ENCODE data around the gene SCARB1.

The SCARB1 gene

GRCh38 chr12:124744659-124745464 lies 118.8 kb downstream of the SCARB1 start:
- no peak overlapping the region for H3K9ac ChIP-seq (ENCODE audit: low read depth, low read length)
- no peaks in the 10 kb centered on the region for H3K9me3 ChIP-seq (ENCODE audit: control insufficient read depth, insufficient read depth, low read length)
- H3K36me3 ChIP-seq (ENCODE audit: control insufficient read depth, insufficient read depth, low read length), result no peaks in the 10 kb centered on the region
- H3K27me3 ChIP-seq (ENCODE audit: control insufficient read depth, insufficient read depth, low read length), result no peaks in the 10 kb centered on the region
- H3K4me3 ChIP-seq (ENCODE audit: low read depth, low read length), result no peak overlapping the region
- H3K27ac ChIP-seq (ENCODE audit: low read depth, low read length), result peak overlapping the region; percentile 81
- H3K4me1 ChIP-seq (ENCODE audit: control insufficient read depth, insufficient read depth, low read length), result peaks cover 8% of the 10 kb centered on the region; the same call in 1 of the 2 replicates

GRCh38 chr12:124744273-124744640 lies 119.4 kb downstream of the SCARB1 start:
- no peak overlapping the region for H3K27ac ChIP-seq (ENCODE audit: low read depth, low read length)
- H3K9me3 ChIP-seq (ENCODE audit: control insufficient read depth, insufficient read depth, low read length), result no peaks in the 10 kb centered on the region

GRCh38 chr12:124743479-124744272 lies 120.0 kb downstream of the SCARB1 start:
- Histone ChIP-seq H3K4me3 (ENCODE audit: low read depth, low read length) (no peak overlapping the region), H3K36me3 (ENCODE audit: control insufficient read depth, insufficient read depth, low read length) (no peaks in the 10 kb centered on the region), H3K9ac (ENCODE audit: low read depth, low read length) (no peak overlapping the region), H3K27ac (ENCODE audit: low read depth, low read length) (no peak overlapping the region), H3K9me3 (ENCODE audit: control insufficient read depth, insufficient read depth, low read length) (no peaks in the 10 kb centered on the region), H3K27me3 (ENCODE audit: control insufficient read depth, insufficient read depth, low read length) (no peaks in the 10 kb centered on the region), H3K4me1 (ENCODE audit: control insufficient read depth, insufficient read depth, low read length) (peaks cover 8% of the 10 kb centered on the region; the same call in 1 of the 2 replicates)

More at GRCh38 chr12:124744273-124744640, 119.4 kb downstream of the SCARB1 start:
- Histone ChIP-seq H3K4me1 (ENCODE audit: control insufficient read depth, insufficient read depth, low read length) (peaks cover 8% of the 10 kb centered on the region; the same call in 1 of the 2 replicates), H3K27me3 (ENCODE audit: control insufficient read depth, insufficient read depth, low read length) (no peaks in the 10 kb centered on the region), H3K4me3 (ENCODE audit: low read depth, low read length) (no peak overlapping the region), H3K36me3 (ENCODE audit: control insufficient read depth, insufficient read depth, low read length) (no peaks in the 10 kb centered on the region), H3K9ac (ENCODE audit: low read depth, low read length) (no peak overlapping the region)

GRCh38 chr12:124742678-124743077 lies 121.0 kb downstream of the SCARB1 start:
- Histone ChIP-seq H3K9ac (ENCODE audit: low read depth, low read length) (no peak overlapping the region), H3K27me3 (ENCODE audit: control insufficient read depth, insufficient read depth, low read length) (no peaks in the 10 kb centered on the region), H3K36me3 (ENCODE audit: control insufficient read depth, insufficient read depth, low read length) (no peaks in the 10 kb centered on the region), H3K9me3 (ENCODE audit: control insufficient read depth, insufficient read depth, low read length) (no peaks in the 10 kb centered on the region), H3K27ac (ENCODE audit: low read depth, low read length) (no peak overlapping the region), H3K4me3 (ENCODE audit: low read depth, low read length) (no peak overlapping the region), H3K4me1 (ENCODE audit: control insufficient read depth, insufficient read depth, low read length) (peaks cover 8% of the 10 kb centered on the region; the same call in 1 of the 2 replicates)

GRCh38 chr12:124742111-124742510 lies 121.6 kb downstream of the SCARB1 start:
- no peaks in the 10 kb centered on the region for H3K9me3 ChIP-seq (ENCODE audit: control insufficient read depth, insufficient read depth, low read length)
- H3K36me3 ChIP-seq (ENCODE audit: control insufficient read depth, insufficient read depth, low read length), result no peaks in the 10 kb centered on the region
- H3K27me3 ChIP-seq (ENCODE audit: control insufficient read depth, insufficient read depth, low read length), result no peaks in the 10 kb centered on the region
- peaks cover 8% of the 10 kb centered on the region; the same call in 1 of the 2 replicates for H3K4me1 ChIP-seq (ENCODE audit: control insufficient read depth, insufficient read depth, low read length)
- H3K4me3 ChIP-seq (ENCODE audit: low read depth, low read length), result no peak overlapping the region
- no peak overlapping the region for H3K27ac ChIP-seq (ENCODE audit: low read depth, low read length)
- H3K9ac ChIP-seq (ENCODE audit: low read depth, low read length), result no peak overlapping the region

- H3K27me3 ChIP-seq (ENCODE audit: control insufficient read depth, insufficient read depth, low read length), result no peaks in the 10 kb centered on the region
- no peaks in the 10 kb centered on the region for H3K9me3 ChIP-seq (ENCODE audit: control insufficient read depth, insufficient read depth, low read length)
- H3K4me1 ChIP-seq (ENCODE audit: control insufficient read depth, insufficient read depth, low read length), result peaks cover 8% of the 10 kb centered on the region; the same call in 1 of the 2 replicates
- no peaks in the 10 kb centered on the region for H3K36me3 ChIP-seq (ENCODE audit: control insufficient read depth, insufficient read depth, low read length)
- no peak overlapping the region for H3K9ac ChIP-seq (ENCODE audit: low read depth, low read length)
- no peak overlapping the region for H3K4me3 ChIP-seq (ENCODE audit: low read depth, low read length)
- H3K27ac ChIP-seq (ENCODE audit: low read depth, low read length), result no peak overlapping the region
Observed at GRCh38 chr12:124741211-124741610, 122.5 kb downstream of the SCARB1 start.

- H3K36me3 ChIP-seq (ENCODE audit: control insufficient read depth, insufficient read depth, low read length), result no peaks in the 10 kb centered on the region
- peaks cover 8% of the 10 kb centered on the region; the same call in 1 of the 2 replicates for H3K4me1 ChIP-seq (ENCODE audit: control insufficient read depth, insufficient read depth, low read length)
- no peak overlapping the region for H3K4me3 ChIP-seq (ENCODE audit: low read depth, low read length)
- H3K9ac ChIP-seq (ENCODE audit: low read depth, low read length), result no peak overlapping the region
- H3K27ac ChIP-seq (ENCODE audit: low read depth, low read length), result no peak overlapping the region
- no peaks in the 10 kb centered on the region for H3K27me3 ChIP-seq (ENCODE audit: control insufficient read depth, insufficient read depth, low read length)
- H3K9me3 ChIP-seq (ENCODE audit: control insufficient read depth, insufficient read depth, low read length), result no peaks in the 10 kb centered on the region
Observed at GRCh38 chr12:124740691-124741137, 123.0 kb downstream of the SCARB1 start.

GRCh38 chr12:124739953-124740561 lies 123.6 kb downstream of the SCARB1 start:
- peaks cover 3% of the 10 kb centered on the region; the same call in 1 of the 2 replicates for H3K4me1 ChIP-seq (ENCODE audit: control insufficient read depth, insufficient read depth, low read length)
- H3K9ac ChIP-seq (ENCODE audit: low read depth, low read length), result no peak overlapping the region
- H3K27ac ChIP-seq (ENCODE audit: low read depth, low read length), result no peak overlapping the region
- no peak overlapping the region for H3K4me3 ChIP-seq (ENCODE audit: low read depth, low read length)
- H3K27me3 ChIP-seq (ENCODE audit: control insufficient read depth, insufficient read depth, low read length), result no peaks in the 10 kb centered on the region
- H3K9me3 ChIP-seq (ENCODE audit: control insufficient read depth, insufficient read depth, low read length), result no peaks in the 10 kb centered on the region
- no peaks in the 10 kb centered on the region for H3K36me3 ChIP-seq (ENCODE audit: control insufficient read depth, insufficient read depth, low read length)

GRCh38 chr12:124738636-124739467 lies 124.8 kb downstream of the SCARB1 start:
- Histone ChIP-seq H3K4me3 (ENCODE audit: low read depth, low read length) (no peak overlapping the region), H3K36me3 (ENCODE audit: control insufficient read depth, insufficient read depth, low read length) (no peaks in the 10 kb centered on the region), H3K27me3 (ENCODE audit: control insufficient read depth, insufficient read depth, low read length) (no peaks in the 10 kb centered on the region), H3K9ac (ENCODE audit: low read depth, low read length) (no peak overlapping the region), H3K4me1 (ENCODE audit: control insufficient read depth, insufficient read depth, low read length) (peaks cover 5% of the 10 kb centered on the region; the same call in 1 of the 2 replicates), H3K27ac (ENCODE audit: low read depth, low read length) (no peak overlapping the region), H3K9me3 (ENCODE audit: control insufficient read depth, insufficient read depth, low read length) (no peaks in the 10 kb centered on the region)
